Left renal pelvis (tissue), 4 donors: ENCODE measurements around the gene NECTIN1. TPM values are rescaled to one million over a fixed set of nuclear protein-coding genes. Genes with fewer than 3 reads are reported as not detected.

Experiments
- DNase-seq, 4 donors: peaks; one replicate each; pipeline ENCODE4 v3.0.0-alpha.2; 2013; ENCODE audit warnings: low read depth in 4 of 4, low spot score in 3 of 4
- polyA plus RNA-seq, 4 donors: library from polyadenylated mRNA; unstranded; fragments of 120-200 nt; gene quantifications; one replicate each; pipeline ENCODE4 v1.2.1, GENCODE V29; 2013; ENCODE audit not compliant: insufficient read length in 4 of 4

Gene NECTIN1
- polyA plus RNA-seq, 4 donors, result 24.1 to 41.6 (median 37.0) TPM

DNA sequence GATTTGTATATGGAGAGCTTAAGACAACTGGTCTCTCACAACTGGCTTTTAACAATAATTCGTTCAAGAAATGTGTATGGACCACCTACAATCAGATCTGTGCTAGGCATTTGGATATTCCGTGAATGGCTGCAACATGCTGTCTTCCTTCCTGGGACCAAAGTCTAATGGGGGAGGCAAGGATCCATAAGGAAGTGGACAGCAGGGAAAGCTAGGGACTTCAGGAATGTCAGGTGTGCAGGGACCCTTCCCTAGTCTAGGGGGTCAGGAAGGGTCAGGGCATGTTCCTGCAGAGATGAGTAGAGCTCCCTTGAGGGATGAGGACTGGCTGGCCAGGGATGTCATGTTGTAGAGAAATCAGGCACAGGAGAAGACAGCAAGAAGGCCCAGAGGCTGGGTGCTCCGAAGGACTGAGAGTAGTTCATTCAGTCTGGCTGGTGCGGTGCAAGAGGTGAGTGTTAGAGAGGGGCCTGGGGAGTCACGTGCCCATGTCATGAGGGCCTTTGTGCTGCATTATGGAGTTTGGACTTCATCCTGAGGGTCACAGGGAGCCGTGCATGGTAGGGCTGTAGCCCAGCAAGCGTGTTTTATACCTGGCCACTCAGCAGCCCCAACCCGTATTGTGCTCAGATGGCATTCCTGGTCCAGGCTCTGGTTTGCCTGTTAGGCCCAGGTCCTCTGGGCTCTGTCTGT, 8.5 kb upstream of the NECTIN1 start:
- no peak for DNase-seq

- DNase-seq, result no peak
Measured at GRCh38 chr11:119734788-119735187, 5.8 kb upstream of the NECTIN1 start.

GRCh38 chr11:119730789-119731386, 1.9 kb upstream of the NECTIN1 start:
- DNase-seq, result no peak

DNA sequence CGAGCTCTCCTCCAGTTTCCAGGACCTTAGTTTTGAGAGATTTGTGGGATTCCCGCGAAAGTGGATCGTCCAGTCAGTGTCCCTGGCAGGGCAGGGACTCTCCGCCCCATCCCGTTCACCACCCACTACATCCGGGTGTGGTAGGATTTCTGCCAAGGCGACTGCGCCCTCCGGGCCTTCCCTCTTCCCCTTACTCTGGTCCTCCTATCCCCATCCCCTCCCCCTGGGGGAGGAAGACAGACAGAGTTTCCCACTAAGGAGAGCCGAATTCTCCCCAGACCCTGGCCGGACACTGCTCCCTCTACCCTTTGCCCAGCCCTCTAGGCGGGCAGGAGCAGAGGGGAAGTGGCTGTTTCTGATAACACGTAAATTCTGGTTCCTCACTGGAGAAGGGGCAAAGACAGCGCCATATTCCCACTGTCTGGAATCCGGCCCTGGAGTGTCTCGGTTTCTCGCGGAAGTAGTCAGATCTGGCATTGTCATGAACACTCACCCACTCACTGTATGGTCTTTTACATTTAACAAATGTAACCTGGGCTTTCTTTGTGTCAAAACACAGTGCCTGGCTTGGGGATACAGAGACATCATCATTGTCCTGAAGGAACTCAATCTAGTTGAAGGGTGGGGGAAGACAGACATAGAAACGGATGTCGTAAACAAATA, 1.1 kb upstream of the NECTIN1 start:
- no peak for DNase-seq

- DNase-seq, result no peak
Measured at GRCh38 chr11:119729581-119729927, 554 bp upstream of the NECTIN1 start.

DNA sequence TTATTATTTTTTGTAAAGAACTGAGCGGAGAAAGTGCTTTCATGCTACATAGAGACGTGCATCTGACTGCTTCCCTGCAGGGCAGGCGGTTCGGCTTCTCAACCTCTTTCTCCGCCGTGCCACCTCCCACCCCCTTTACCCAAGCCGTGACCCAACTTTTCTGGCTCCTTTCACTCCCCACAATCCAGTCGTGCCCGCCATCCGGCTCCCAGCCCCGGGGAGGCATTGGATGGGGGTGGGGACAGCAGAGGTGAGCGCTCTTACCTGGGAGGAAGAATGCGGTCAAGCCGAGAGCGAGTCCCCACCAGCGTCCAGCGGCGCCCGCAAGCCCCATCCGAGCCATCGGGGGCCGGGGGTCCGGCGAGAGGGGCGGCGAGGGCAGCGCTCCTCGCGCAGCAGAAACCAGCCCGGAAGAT, 781 bp downstream of the NECTIN1 start:
- DNase-seq, result no peak

GRCh38 chr11:119727523-119728151, 1.4 kb downstream of the NECTIN1 start:
- no peak for DNase-seq

- DNase-seq, result no peak
Measured at GRCh38 chr11:119726585-119727522, 2.1 kb downstream of the NECTIN1 start.

DNA sequence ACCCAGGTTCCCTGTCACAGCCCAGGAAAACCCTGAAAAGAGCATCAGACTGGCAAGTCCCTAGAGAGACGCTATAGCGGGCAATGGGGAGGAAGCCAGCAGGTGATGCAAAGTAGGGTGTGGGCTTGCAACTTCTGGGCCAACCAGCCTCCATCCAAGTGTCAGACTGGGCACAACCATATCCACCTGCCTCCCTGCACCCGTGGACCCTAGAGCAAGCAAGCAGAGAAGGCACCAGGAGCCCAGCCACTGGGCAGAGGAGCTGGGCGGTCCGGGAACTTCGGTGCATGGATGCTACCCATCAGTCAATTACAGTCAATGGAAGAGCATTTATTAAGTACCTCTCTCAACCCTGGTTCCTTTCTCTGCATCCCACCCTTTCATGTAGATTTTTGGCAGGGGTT, 2.8 kb downstream of the NECTIN1 start:
- no peak for DNase-seq

GRCh38 chr11:119724956-119725355, 4.0 kb downstream of the NECTIN1 start:
- no peak for DNase-seq

DNA sequence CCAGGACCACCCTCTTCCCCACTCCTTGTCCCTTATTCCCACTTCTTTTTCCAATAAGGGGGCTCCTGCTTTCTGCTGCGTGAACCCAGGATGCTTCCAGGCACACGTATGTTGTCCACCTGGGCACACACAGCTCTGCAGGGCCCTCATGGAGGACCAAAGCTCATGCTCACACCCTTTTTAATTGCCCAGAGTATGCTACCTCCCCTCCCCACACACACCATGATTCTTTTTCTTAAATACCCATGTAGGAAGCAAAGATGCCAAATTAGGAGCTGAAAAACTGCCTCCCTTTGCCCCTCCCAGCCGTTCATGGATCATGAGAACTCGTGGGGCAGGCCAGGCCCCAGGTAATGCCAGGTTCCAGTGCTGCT, 5.1 kb downstream of the NECTIN1 start:
- no peak for DNase-seq

DNA sequence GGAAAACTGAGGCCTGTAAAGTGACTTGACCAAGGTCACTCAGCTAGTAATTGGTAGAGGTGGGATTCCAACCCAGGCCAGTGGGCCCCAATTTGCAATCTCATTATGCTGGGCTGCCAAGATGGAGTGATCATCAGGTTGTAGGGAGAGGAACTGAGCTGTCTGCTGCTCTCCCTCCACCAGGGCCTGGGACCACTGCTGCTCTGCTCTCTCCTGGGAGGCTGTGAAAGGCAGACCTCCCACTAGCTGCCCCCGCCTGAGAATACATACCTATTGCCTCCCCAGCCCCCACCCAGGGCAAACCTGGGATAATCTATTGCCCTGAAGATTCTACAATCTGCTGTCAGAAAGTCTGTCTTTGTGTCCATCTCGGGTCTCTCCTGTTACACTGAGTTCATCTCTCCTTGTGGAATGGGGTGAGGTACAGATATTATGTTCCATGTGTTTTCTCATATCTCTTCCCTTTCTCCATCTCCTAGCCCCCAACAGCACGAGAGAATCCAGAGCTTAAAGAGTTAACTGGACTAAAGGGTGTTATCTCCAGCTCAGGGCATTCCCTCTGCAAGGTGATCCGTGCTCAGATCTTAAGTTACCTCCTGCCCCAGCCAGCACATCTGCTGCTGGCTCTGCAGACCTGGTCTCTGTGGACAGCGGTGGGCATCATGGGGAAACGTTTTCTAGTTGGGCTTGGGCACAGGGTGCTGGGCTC, 5.6 kb downstream of the NECTIN1 start:
- no peak for DNase-seq

- no peak for DNase-seq
Measured at GRCh38 chr11:119722281-119722794, 6.7 kb downstream of the NECTIN1 start.

- no peak for DNase-seq
Measured at GRCh38 chr11:119721129-119722120, 7.6 kb downstream of the NECTIN1 start.

GRCh38 chr11:119720311-119720913, 8.6 kb downstream of the NECTIN1 start:
- no peak for DNase-seq

- no peak for DNase-seq
Measured at GRCh38 chr11:119717839-119718534, 11.0 kb downstream of the NECTIN1 start.
